ENCODE results near the gene DDX20.

GRCh38 chr1:111751906-111752575, 3.7 kb upstream of the DDX20 start:
- TF ChIP-seq, protein P1, sequence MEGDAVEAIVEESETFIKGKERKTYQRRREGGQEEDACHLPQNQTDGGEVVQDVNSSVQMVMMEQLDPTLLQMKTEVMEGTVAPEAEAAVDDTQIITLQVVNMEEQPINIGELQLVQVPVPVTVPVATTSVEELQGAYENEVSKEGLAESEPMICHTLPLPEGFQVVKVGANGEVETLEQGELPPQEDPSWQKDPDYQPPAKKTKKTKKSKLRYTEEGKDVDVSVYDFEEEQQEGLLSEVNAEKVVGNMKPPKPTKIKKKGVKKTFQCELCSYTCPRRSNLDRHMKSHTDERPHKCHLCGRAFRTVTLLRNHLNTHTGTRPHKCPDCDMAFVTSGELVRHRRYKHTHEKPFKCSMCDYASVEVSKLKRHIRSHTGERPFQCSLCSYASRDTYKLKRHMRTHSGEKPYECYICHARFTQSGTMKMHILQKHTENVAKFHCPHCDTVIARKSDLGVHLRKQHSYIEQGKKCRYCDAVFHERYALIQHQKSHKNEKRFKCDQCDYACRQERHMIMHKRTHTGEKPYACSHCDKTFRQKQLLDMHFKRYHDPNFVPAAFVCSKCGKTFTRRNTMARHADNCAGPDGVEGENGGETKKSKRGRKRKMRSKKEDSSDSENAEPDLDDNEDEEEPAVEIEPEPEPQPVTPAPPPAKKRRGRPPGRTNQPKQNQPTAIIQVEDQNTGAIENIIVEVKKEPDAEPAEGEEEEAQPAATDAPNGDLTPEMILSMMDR (IDR thresholded peaks at IDR 0.05) = no peak
- no peak for TF ChIP-seq EZH2phosphoT487 (IDR thresholded peaks at IDR 0.05; ENCODE audit: borderline replicate concordance, low read depth)
- TF ChIP-seq JUND (IDR thresholded peaks at IDR 0.05) = no peak
- no peak for TF ChIP-seq REST (IDR thresholded peaks at IDR 0.05; ENCODE audit: low read depth, low read length)
- no peak for TF ChIP-seq SMC3 (IDR thresholded peaks at IDR 0.05; ENCODE audit: low read depth, low read length)
- no peak for TF ChIP-seq RCOR1 (IDR thresholded peaks at IDR 0.05; ENCODE audit: low read length)
- no peak for TF ChIP-seq EP300 (IDR thresholded peaks at IDR 0.05; ENCODE audit: borderline replicate concordance in 1 of 2, low read depth in 1 of 2, low read length in 1 of 2)
- no peak for TF ChIP-seq POLR2AphosphoS5 (IDR thresholded peaks at IDR 0.05; ENCODE audit: low read depth, low read length)

All from SK-N-SH (cell line).